Measurements from ENCODE around the gene LAPTM4A.
"Not testable (repeated sequence)": the region's sequence is repeated elsewhere in the genome, so short reads cannot be mapped to it uniquely, and the experiment has no call there.

LAPTM4A gene

GRCh38 chr2:20089715-20090464 is 38.5 kb upstream of the LAPTM4A start:
- TF ChIP-seq CTCF (conservative IDR thresholded peaks at IDR 0.05; ENCODE audit: low read depth) = no peak
- peak overlapping the region; percentile 94 for H3K27ac ChIP-seq
- ChIA-PET CTCF (interaction anchor here (0.5 to 0.6 kb wide), 2 partner anchors 102 to 202 kb away, joined by 3 to 4 read pairs; no protein-coding TSS in a partner anchor), POLR2A (ENCODE audit: low non-redundant PET) (no interaction called here)
- DNase-seq (ENCODE audit: low spot score) = no peak

GRCh38 chr2:20085909-20086308 is 34.5 kb upstream of the LAPTM4A start:
- DNase-seq (ENCODE audit: low spot score); H3K27ac ChIP-seq; POLR2A ChIA-PET (ENCODE audit: low non-redundant PET): not testable (repeated sequence)
- CTCF ChIA-PET = interaction anchor here (0.6 kb wide), 1 partner anchor 146 kb away, joined by 7 read pairs; no protein-coding TSS in a partner anchor

- H3K27ac ChIP-seq = peak overlapping the region; percentile 52
- POLR2A ChIA-PET (ENCODE audit: low non-redundant PET); DNase-seq (ENCODE audit: low spot score); CTCF ChIA-PET: not testable (repeated sequence)
These were observed 31.4 kb upstream of the LAPTM4A start for GRCh38 chr2:20082812-20083211.

- DNase-seq (ENCODE audit: low spot score) = no peak
- no peak for TF ChIP-seq CTCF (conservative IDR thresholded peaks at IDR 0.05; ENCODE audit: low read depth)
- H3K27ac ChIP-seq = peak overlapping the region; percentile 52
- ChIA-PET CTCF (no interaction called here), POLR2A (ENCODE audit: low non-redundant PET) (no interaction called here)
These were observed 30.4 kb upstream of the LAPTM4A start for GRCh38 chr2:20081841-20082240.

- ChIA-PET POLR2A (ENCODE audit: low non-redundant PET) (no interaction called here), CTCF (no interaction called here)
- TF ChIP-seq CTCF (conservative IDR thresholded peaks at IDR 0.05; ENCODE audit: low read depth) = no peak
- DNase-seq (ENCODE audit: low spot score) = no peak
- H3K27ac ChIP-seq = peak overlapping the region; percentile 16; the same call in 1 of the 2 replicates
These were observed 29.5 kb upstream of the LAPTM4A start for GRCh38 chr2:20080839-20081415.

GRCh38 chr2:20080428-20080827 is 29.0 kb upstream of the LAPTM4A start:
- POLR2A ChIA-PET (ENCODE audit: low non-redundant PET) = no interaction called here
- no peak overlapping the region; the same call in 1 of the 2 replicates for H3K27ac ChIP-seq
- TF ChIP-seq CTCF (conservative IDR thresholded peaks at IDR 0.05; ENCODE audit: low read depth) = no peak
- CTCF ChIA-PET = interaction anchor here (0.6 kb wide), 1 partner anchor 37 kb away, joined by 4 read pairs; no protein-coding TSS in a partner anchor
- DNase-seq (ENCODE audit: low spot score) = no peak

- CTCF ChIA-PET = interaction anchor here (0.6 kb wide), 1 partner anchor 38 kb away, joined by 4 read pairs; no protein-coding TSS in a partner anchor
- TF ChIP-seq CTCF (conservative IDR thresholded peaks at IDR 0.05; ENCODE audit: low read depth) = no peak
- H3K27ac ChIP-seq = no peak overlapping the region
- POLR2A ChIA-PET (ENCODE audit: low non-redundant PET) = no interaction called here
- no peak for DNase-seq (ENCODE audit: low spot score)
These were observed 28.2 kb upstream of the LAPTM4A start for GRCh38 chr2:20079546-20080115.

All from RWPE1 (cell line).